NT2/D1 (cell line): ENCODE measurements around the gene NADK.

Source experiments
- SUZ12 ChIP-seq: IDR thresholded peaks from 2 replicates; pipeline ENCODE4 v1.6.1; 2011; ENCODE audit not compliant: insufficient read length, insufficient read depth; ENCODE audit errors: extremely low read depth
- YY1 ChIP-seq: IDR thresholded peaks from 2 replicates; pipeline ENCODE4 v1.6.1; 2011; ENCODE audit not compliant: insufficient read length, insufficient read depth
- ZNF274 ChIP-seq: IDR thresholded peaks from 2 replicates; pipeline ENCODE4 v1.6.1; 2011; ENCODE audit warnings: mild to moderate bottlenecking, low read depth, low read length

- TF ChIP-seq ZNF274 (no peak), YY1 (no peak), SUZ12 (no peak)
These were observed 37.5 kb upstream of the NADK start for GRCh38 chr1:1815606-1816281.
